Liver (tissue), 2 donors: Measurements from ENCODE around the gene PDE3A.

Experiments
- FOXA1 ChIP-seq: IDR thresholded peaks from 2 replicates; pipeline ENCODE4 v1.6.1; 2016; ENCODE audit warnings: antibody characterized with exemption
- JUND ChIP-seq, 2 donors: IDR thresholded peaks; 2 replicates each; pipeline ENCODE4 v1.6.1; 2016; ENCODE audit warnings: antibody characterized with exemption in 2 of 2
- TAF1 ChIP-seq: conservative IDR thresholded peaks from 2 replicates; pipeline ENCODE4 v1.6.1; 2016; ENCODE audit warnings: antibody characterized with exemption, mild to moderate bottlenecking
- donor health status: healthy.

DNA sequence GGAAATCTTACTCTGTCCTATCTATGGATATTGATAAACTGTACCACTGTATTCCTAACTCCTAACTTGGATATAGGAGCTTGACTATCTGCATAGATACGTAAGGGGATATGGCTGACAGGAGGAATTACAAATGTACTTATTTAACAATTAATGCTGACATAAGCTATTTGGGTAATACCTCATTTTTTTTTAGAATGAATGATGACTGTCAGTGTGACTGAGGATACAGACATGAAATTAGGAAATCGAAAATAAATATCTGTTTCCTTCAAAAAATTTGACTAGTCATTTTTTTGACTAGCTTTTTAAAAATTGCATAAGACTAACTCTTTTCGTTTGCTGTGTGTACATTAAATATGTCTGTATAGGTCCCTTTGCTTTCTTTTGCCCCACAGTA is 74.9 kb downstream of the PDE3A start:
- no peak for TF ChIP-seq FOXA1
- TF ChIP-seq TAF1 = no peak
- TF ChIP-seq JUND (IDR thresholded peaks at IDR 0.05) = no peak
